ENCODE measurements around the gene CCDC197.

CCDC197 gene

GRCh38 chr14:93980456-93981201 is 16.5 kb upstream of the CCDC197 start:
- WGBS, 2 experiments (ENCODE audit: insufficient coverage in 2 of 2), result 90 to 100% methylated on average over 8 to 9 of the region's 11 CpGs
- Histone ChIP-seq H3K27ac (ENCODE audit: low read depth, low read length, severe bottlenecking) (no peak overlapping the region), H3K36me3 (ENCODE audit: control insufficient read depth, insufficient read depth, low read length) (no peaks in the 10 kb centered on the region), H3K4me1 (ENCODE audit: control insufficient read depth, insufficient read depth, low read length, poor library complexity, severe bottlenecking) (peaks cover 4% of the 10 kb centered on the region), H3K4me3 (ENCODE audit: extremely low read depth, insufficient read depth, low read length, poor library complexity, severe bottlenecking) (no peak overlapping the region), H3K9me3 (ENCODE audit: control insufficient read depth, low read length) (no peaks in the 10 kb centered on the region)

GRCh38 chr14:93981316-93982229 is 15.5 kb upstream of the CCDC197 start:
- Histone ChIP-seq H3K27ac (ENCODE audit: low read depth, low read length, severe bottlenecking) (no peak overlapping the region), H3K4me1 (ENCODE audit: control insufficient read depth, insufficient read depth, low read length, poor library complexity, severe bottlenecking) (peaks cover 4% of the 10 kb centered on the region), H3K36me3 (ENCODE audit: control insufficient read depth, insufficient read depth, low read length) (no peaks in the 10 kb centered on the region), H3K9me3 (ENCODE audit: control insufficient read depth, low read length) (no peaks in the 10 kb centered on the region), H3K4me3 (ENCODE audit: extremely low read depth, insufficient read depth, low read length, poor library complexity, severe bottlenecking) (no peak overlapping the region)
- WGBS, 2 experiments (ENCODE audit: insufficient coverage in 2 of 2), result 83 to 89% methylated on average over 8 to 9 of the region's 9 CpGs

- Histone ChIP-seq H3K4me3 (ENCODE audit: extremely low read depth, insufficient read depth, low read length, poor library complexity, severe bottlenecking) (no peak overlapping the region), H3K36me3 (ENCODE audit: control insufficient read depth, insufficient read depth, low read length) (no peaks in the 10 kb centered on the region), H3K27ac (ENCODE audit: low read depth, low read length, severe bottlenecking) (no peak overlapping the region), H3K4me1 (ENCODE audit: control insufficient read depth, insufficient read depth, low read length, poor library complexity, severe bottlenecking) (peaks cover 4% of the 10 kb centered on the region), H3K9me3 (ENCODE audit: control insufficient read depth, low read length) (no peaks in the 10 kb centered on the region)
- WGBS, 2 experiments (ENCODE audit: insufficient coverage in 2 of 2), result 83 to 86% methylated on average over 6 to 10 of the region's 10 CpGs
Measured at GRCh38 chr14:93982230-93983007, 14.7 kb upstream of the CCDC197 start.

- 54 to 62% methylated on average over 2 of the region's 3 CpGs for WGBS, 2 experiments (ENCODE audit: insufficient coverage in 2 of 2)
- Histone ChIP-seq H3K27ac (ENCODE audit: low read depth, low read length, severe bottlenecking) (no peak overlapping the region), H3K9me3 (ENCODE audit: control insufficient read depth, low read length) (no peaks in the 10 kb centered on the region), H3K36me3 (ENCODE audit: control insufficient read depth, insufficient read depth, low read length) (no peaks in the 10 kb centered on the region), H3K4me3 (ENCODE audit: extremely low read depth, insufficient read depth, low read length, poor library complexity, severe bottlenecking) (no peak overlapping the region), H3K4me1 (ENCODE audit: control insufficient read depth, insufficient read depth, low read length, poor library complexity, severe bottlenecking) (peaks cover 4% of the 10 kb centered on the region)
Measured at GRCh38 chr14:93984070-93984469, 13.0 kb upstream of the CCDC197 start.

GRCh38 chr14:93984987-93985410 is 12.1 kb upstream of the CCDC197 start:
- Histone ChIP-seq H3K4me3 (ENCODE audit: extremely low read depth, insufficient read depth, low read length, poor library complexity, severe bottlenecking) (no peak overlapping the region), H3K36me3 (ENCODE audit: control insufficient read depth, insufficient read depth, low read length) (no peaks in the 10 kb centered on the region), H3K27ac (ENCODE audit: low read depth, low read length, severe bottlenecking) (no peak overlapping the region), H3K4me1 (ENCODE audit: control insufficient read depth, insufficient read depth, low read length, poor library complexity, severe bottlenecking) (peaks cover 4% of the 10 kb centered on the region), H3K9me3 (ENCODE audit: control insufficient read depth, low read length) (no peaks in the 10 kb centered on the region)
- WGBS, 2 experiments (ENCODE audit: insufficient coverage in 2 of 2), result 25 to 33% methylated on average over 6 of the region's 7 CpGs

GRCh38 chr14:93986955-93987354 is 10.1 kb upstream of the CCDC197 start:
- H3K36me3 ChIP-seq (ENCODE audit: control insufficient read depth, insufficient read depth, low read length), result no peaks in the 10 kb centered on the region
- H3K4me3 ChIP-seq (ENCODE audit: extremely low read depth, insufficient read depth, low read length, poor library complexity, severe bottlenecking), result no peak overlapping the region
- peaks cover 4% of the 10 kb centered on the region for H3K4me1 ChIP-seq (ENCODE audit: control insufficient read depth, insufficient read depth, low read length, poor library complexity, severe bottlenecking)
- H3K9me3 ChIP-seq (ENCODE audit: control insufficient read depth, low read length), result no peaks in the 10 kb centered on the region
- H3K27ac ChIP-seq (ENCODE audit: low read depth, low read length, severe bottlenecking), result no peak overlapping the region
- 65 to 77% methylated on average over 8 to 9 of the region's 9 CpGs for WGBS, 2 experiments (ENCODE audit: insufficient coverage in 2 of 2)

DNA sequence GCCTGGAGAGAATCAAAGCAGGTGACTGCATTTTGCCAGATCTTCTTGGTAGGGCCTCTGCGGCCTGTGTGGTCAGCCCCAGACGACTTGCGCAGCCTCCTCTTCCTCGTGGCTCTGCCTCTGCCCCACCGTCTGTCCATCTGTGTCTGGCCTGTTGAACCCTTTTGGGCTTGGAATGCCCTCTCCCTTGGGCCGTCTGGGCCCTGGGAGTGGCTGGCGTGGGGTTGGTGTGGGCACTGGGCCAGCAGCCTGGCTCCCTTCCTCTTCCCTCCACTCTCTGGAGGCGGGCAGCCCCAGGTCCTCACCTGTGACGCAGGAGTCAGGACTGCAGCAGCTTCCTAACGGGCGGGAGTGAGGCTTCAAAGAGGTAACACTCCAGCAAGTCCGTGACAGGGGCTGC is 9.7 kb upstream of the CCDC197 start:
- Histone ChIP-seq H3K27ac (ENCODE audit: low read depth, low read length, severe bottlenecking) (no peak overlapping the region), H3K9me3 (ENCODE audit: control insufficient read depth, low read length) (no peaks in the 10 kb centered on the region), H3K36me3 (ENCODE audit: control insufficient read depth, insufficient read depth, low read length) (no peaks in the 10 kb centered on the region), H3K4me3 (ENCODE audit: extremely low read depth, insufficient read depth, low read length, poor library complexity, severe bottlenecking) (no peak overlapping the region), H3K4me1 (ENCODE audit: control insufficient read depth, insufficient read depth, low read length, poor library complexity, severe bottlenecking) (peaks cover 4% of the 10 kb centered on the region)
- WGBS, 2 experiments (ENCODE audit: insufficient coverage in 2 of 2), result 76 to 79% methylated on average over 8 of the region's 12 CpGs

GRCh38 chr14:93987815-93988476 is 9.2 kb upstream of the CCDC197 start:
- 53 to 73% methylated on average over 1 to 3 of the region's 3 CpGs for WGBS, 2 experiments (ENCODE audit: insufficient coverage in 2 of 2)
- H3K4me1 ChIP-seq (ENCODE audit: control insufficient read depth, insufficient read depth, low read length, poor library complexity, severe bottlenecking), result peaks cover 4% of the 10 kb centered on the region
- H3K9me3 ChIP-seq (ENCODE audit: control insufficient read depth, low read length), result no peaks in the 10 kb centered on the region
- no peak overlapping the region for H3K4me3 ChIP-seq (ENCODE audit: extremely low read depth, insufficient read depth, low read length, poor library complexity, severe bottlenecking)
- H3K27ac ChIP-seq (ENCODE audit: low read depth, low read length, severe bottlenecking), result no peak overlapping the region
- H3K36me3 ChIP-seq (ENCODE audit: control insufficient read depth, insufficient read depth, low read length), result no peaks in the 10 kb centered on the region

DNA sequence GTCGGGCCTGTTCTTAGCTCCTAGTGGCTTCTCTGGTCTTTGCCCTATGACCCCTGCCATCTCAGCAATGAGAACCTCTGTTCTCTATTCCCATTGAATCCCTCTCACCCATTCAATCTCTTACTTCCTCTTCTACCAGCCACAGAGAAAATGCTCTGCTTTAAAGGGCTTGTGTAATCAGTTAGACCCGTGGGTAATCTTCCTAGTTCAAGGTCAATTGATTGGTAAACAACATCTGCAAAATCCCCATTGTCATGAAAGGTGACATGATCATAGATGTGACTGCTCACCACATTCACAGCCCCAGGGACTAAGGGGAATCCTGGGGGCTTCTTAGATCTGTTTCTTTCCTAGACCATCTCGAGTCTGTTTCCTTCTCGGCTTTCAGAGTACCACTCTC is 7.2 kb upstream of the CCDC197 start:
- Histone ChIP-seq H3K27ac (ENCODE audit: low read depth, low read length, severe bottlenecking) (no peak overlapping the region), H3K4me1 (ENCODE audit: control insufficient read depth, insufficient read depth, low read length, poor library complexity, severe bottlenecking) (no peaks in the 10 kb centered on the region), H3K9me3 (ENCODE audit: control insufficient read depth, low read length) (no peaks in the 10 kb centered on the region), H3K4me3 (ENCODE audit: extremely low read depth, insufficient read depth, low read length, poor library complexity, severe bottlenecking) (no peak overlapping the region), H3K36me3 (ENCODE audit: control insufficient read depth, insufficient read depth, low read length) (no peaks in the 10 kb centered on the region)
- WGBS, 2 experiments (ENCODE audit: insufficient coverage in 2 of 2), result 63 to 100% methylated on average over 2 of the region's 4 CpGs

GRCh38 chr14:93991212-93991611 is 5.9 kb upstream of the CCDC197 start:
- no peaks in the 10 kb centered on the region for H3K4me1 ChIP-seq (ENCODE audit: control insufficient read depth, insufficient read depth, low read length, poor library complexity, severe bottlenecking)
- H3K27ac ChIP-seq (ENCODE audit: low read depth, low read length, severe bottlenecking), result no peak overlapping the region
- no peaks in the 10 kb centered on the region for H3K9me3 ChIP-seq (ENCODE audit: control insufficient read depth, low read length)
- H3K4me3 ChIP-seq (ENCODE audit: extremely low read depth, insufficient read depth, low read length, poor library complexity, severe bottlenecking), result no peak overlapping the region
- 91% methylated on average over 7 to 10 of the region's 10 CpGs for WGBS, 2 experiments (ENCODE audit: insufficient coverage in 2 of 2)
- no peaks in the 10 kb centered on the region for H3K36me3 ChIP-seq (ENCODE audit: control insufficient read depth, insufficient read depth, low read length)

Measured in mesodermal cell (in vitro differentiated cells).